HEK293 (cell line): ENCODE data around the gene ASPSCR1.
A peak's percentile ranks its signal among the peaks of the same experiment; 100 is the strongest.

Experiments
- CTCF ChIP-seq: fragments of 450-650 bp; formaldehyde crosslinking; IDR thresholded peaks from 2 replicates; pipeline ENCODE4 v1.5.1; 2016; ENCODE audit warnings: missing biosample characterization, missing genetic modification characterization
- EGR2 ChIP-seq: fragments of 450-650 bp; formaldehyde crosslinking; IDR thresholded peaks from 2 replicates; pipeline ENCODE4 v1.5.1; 2016; ENCODE audit warnings: low read depth, missing biosample characterization, missing genetic modification characterization
- HOXC10 ChIP-seq: sonication (generic); formaldehyde crosslinking; IDR thresholded peaks from 2 replicates; pipeline ENCODE4 v1.8.1; 2023; ENCODE audit warnings: mild to moderate bottlenecking, missing genetic modification reagents
- HOXD13 ChIP-seq: sonication (generic); formaldehyde crosslinking; IDR thresholded peaks from 2 replicates; pipeline ENCODE4 v1.8.0; 2022; ENCODE audit warnings: missing genetic modification reagents, borderline replicate concordance
- KLF1 ChIP-seq: fragments of 450-650 bp; formaldehyde crosslinking; IDR thresholded peaks from 2 replicates; pipeline ENCODE4 v1.5.1; 2016; ENCODE audit warnings: missing biosample characterization, missing genetic modification characterization
- KLF17 ChIP-seq: fragments of 450-650 bp; formaldehyde crosslinking; IDR thresholded peaks from 2 replicates; pipeline ENCODE4 v1.5.1; 2016; ENCODE audit warnings: missing biosample characterization, missing genetic modification characterization
- PBX3 ChIP-seq: sonication (generic); formaldehyde crosslinking; IDR thresholded peaks from 2 replicates; pipeline ENCODE4 v1.8.1; 2022; ENCODE audit warnings: mild to moderate bottlenecking, moderate library complexity, missing genetic modification reagents
- REST ChIP-seq: fragments of 450-650 bp; formaldehyde crosslinking; IDR thresholded peaks from 2 replicates; pipeline ENCODE4 v1.5.1; 2016; ENCODE audit warnings: missing biosample characterization, missing genetic modification characterization
- ZBTB17 ChIP-seq: fragments of 450-650 bp; formaldehyde crosslinking; IDR thresholded peaks from 2 replicates; pipeline ENCODE4 v1.5.1; 2016; ENCODE audit warnings: missing biosample characterization, missing genetic modification characterization
- ZBTB48 ChIP-seq: fragments of 450-650 bp; formaldehyde crosslinking; IDR thresholded peaks from 2 replicates; pipeline ENCODE4 v1.5.1; 2016; ENCODE audit warnings: missing biosample characterization, missing genetic modification characterization
- ZBTB8A ChIP-seq: fragments of 450-650 bp; formaldehyde crosslinking; IDR thresholded peaks from 2 replicates; pipeline ENCODE4 v1.5.1; 2016; ENCODE audit warnings: missing biosample characterization, missing genetic modification characterization
- ZFHX2 ChIP-seq: fragments of 450-650 bp; formaldehyde crosslinking; conservative IDR thresholded peaks from 2 replicates; pipeline ENCODE4 v1.5.1; 2016; ENCODE audit warnings: missing biosample characterization, missing genetic modification characterization
- ZNF121 ChIP-seq: fragments of 450-650 bp; formaldehyde crosslinking; IDR thresholded peaks from 2 replicates; pipeline ENCODE4 v1.5.1; 2016; ENCODE audit warnings: missing biosample characterization, missing genetic modification characterization
- ZNF157 ChIP-seq: fragments of 450-650 bp; formaldehyde crosslinking; IDR thresholded peaks from 2 replicates; pipeline ENCODE4 v1.5.1; 2016; ENCODE audit warnings: missing biosample characterization, missing genetic modification characterization
- ZNF2 ChIP-seq: fragments of 450-650 bp; formaldehyde crosslinking; IDR thresholded peaks from 2 replicates; pipeline ENCODE4 v1.5.1; 2016; ENCODE audit warnings: missing biosample characterization, missing genetic modification characterization
- ZNF26 ChIP-seq: fragments of 450-650 bp; formaldehyde crosslinking; IDR thresholded peaks from 2 replicates; pipeline ENCODE4 v1.5.1; 2016; ENCODE audit warnings: missing biosample characterization, missing genetic modification characterization
- ZNF274 ChIP-seq, 2 experiments: fragments of 200-500 bp in 1 of 2; fragments of 450-650 bp in 1 of 2; sonication (Bioruptor generic) in 1 of 2; formaldehyde crosslinking in 1 of 2; IDR thresholded peaks; 2 replicates each; pipeline versions ENCODE4 v1.5.1 to v1.6.1; 2014 to 2016; ENCODE audit warnings: borderline replicate concordance in 1 of 2, inconsistent platforms in 1 of 2, low read length in 1 of 2, missing biosample characterization in 1 of 2, missing genetic modification characterization in 1 of 2
- ZNF341 ChIP-seq: fragments of 450-650 bp; formaldehyde crosslinking; IDR thresholded peaks from 2 replicates; pipeline ENCODE4; 2016; ENCODE audit warnings: low read depth, missing biosample characterization, missing genetic modification characterization
- ZNF350 ChIP-seq: fragments of 450-650 bp; formaldehyde crosslinking; IDR thresholded peaks from 2 replicates; pipeline ENCODE4 v1.5.0; 2017; ENCODE audit warnings: missing biosample characterization, mild to moderate bottlenecking, missing genetic modification characterization
- ZNF354C ChIP-seq: fragments of 450-650 bp; formaldehyde crosslinking; IDR thresholded peaks from 2 replicates; pipeline ENCODE4 v1.5.1; 2016; ENCODE audit warnings: missing biosample characterization, missing genetic modification characterization, low read depth, borderline replicate concordance
- ZNF529 ChIP-seq: fragments of 450-650 bp; formaldehyde crosslinking; IDR thresholded peaks from 2 replicates; pipeline ENCODE4 v1.5.1; 2017; ENCODE audit warnings: missing genetic modification characterization, missing biosample characterization; ENCODE audit not compliant: insufficient replicate concordance
- ZNF76 ChIP-seq: fragments of 450-650 bp; formaldehyde crosslinking; IDR thresholded peaks from 2 replicates; pipeline ENCODE4; 2016; ENCODE audit warnings: low read depth, missing biosample characterization, missing genetic modification characterization, borderline replicate concordance

The ASPSCR1 gene

GRCh38 chr17:82023447-82024241 is 46.2 kb downstream of the ASPSCR1 start (continued):
- TF ChIP-seq KLF17 (tag by site-specific recombination) (0 out of 2 replicates have a peak, but pooled peaks have one; percentile 21), ZNF2 (tag by site-specific recombination) (0 out of 2 replicates have a peak, but pooled peaks have one; percentile 35), CTCF (tag by site-specific recombination) (no peak), REST (tag by site-specific recombination) (0 out of 2 replicates have a peak, but pooled peaks have one; percentile 16), EGR2 (tag by site-specific recombination) (peak; percentile 60), ZNF350 (no peak), ZNF26 (tag by site-specific recombination) (no peak), HOXC10 (CRISPR knock-in tag) (peak; percentile 92; the same call in 1 of the 2 replicates), ZFHX2 (peak; percentile 65), ZNF354C (no peak), ZNF341 (tag by site-specific recombination) (no peak), ZBTB17 (tag by site-specific recombination) (peak; percentile 58), ZNF274 (IDR thresholded peaks at IDR 0.05; ENCODE audit: low read length) (no peak), ZNF274 (tag by site-specific recombination; IDR thresholded peaks at IDR 0.05; ENCODE audit: borderline replicate concordance) (no peak), ZNF76 (tag by site-specific recombination) (0 out of 2 replicates have a peak, but pooled peaks have one; percentile 68), ZBTB8A (tag by site-specific recombination) (0 out of 2 replicates have a peak, but pooled peaks have one; percentile 30), ZNF157 (no peak), ZNF121 (tag by site-specific recombination) (no peak), PBX3 (CRISPR knock-in tag) (0 out of 2 replicates have a peak, but pooled peaks have one; percentile 40), KLF1 (no peak), ZBTB48 (tag by site-specific recombination) (peak; percentile 59; the same call in 1 of the 2 replicates), ZNF529 (tag by site-specific recombination) (no peak), HOXD13 (no peak)
